PC-9 (cell line): ENCODE results near the gene DRICH1. TPM values are rescaled to one million over a fixed set of nuclear protein-coding genes. Genes with fewer than 3 reads are reported as not detected.

ENCODE experiments used
- BruUV-seq: library from RNA; stranded (reverse); fragments of 400-500 nt; replicated peaks from 2 replicates; lab custom pipeline; 2021; lab: Mats Ljungman, UMichigan
- CTCF ChIA-PET: fragments of 300-600 bp; sonication (Branson Sonifier 250); formaldehyde crosslinking; loops from one replicate; lab custom pipeline; 2022; ENCODE audit warnings: antibody characterized with exemption; lab: Charles Lee
- POLR2A ChIA-PET: fragments of 300-600 bp; sonication (Branson Sonifier 250); formaldehyde crosslinking; loops from one replicate; lab custom pipeline; 2022; ENCODE audit warnings: antibody characterized with exemption; ENCODE audit not compliant: unreplicated experiment; lab: Charles Lee
- DNase-seq, 2 experiments: peaks; one replicate each; pipeline versions ENCODE4 v3.0.0 to v3.0.0-alpha.2; 2015 to 2022; ENCODE audit warnings: mixed read lengths in 1 of 2
- H2AFZ ChIP-seq: fragments of 200-600 bp; sonication (generic); 2 replicates; pipeline ENCODE4 v1.8.1; 2017; ENCODE audit warnings: antibody characterized with exemption
- H3F3A ChIP-seq: fragments of 200-600 bp; sonication (generic); 2 replicates; pipeline ENCODE4 v1.8.1; 2017; ENCODE audit warnings: antibody characterized with exemption, mild to moderate bottlenecking, low read depth; ENCODE audit not compliant: insufficient read depth
- H3K27ac ChIP-seq: fragments of 200-600 bp; sonication (generic); 2 replicates; pipeline ENCODE4 v1.6.1; 2016; ENCODE audit warnings: mixed run types
- H3K27me3 ChIP-seq: fragments of 200-600 bp; sonication (generic); 2 replicates; pipeline ENCODE4 v1.6.1; 2016; ENCODE audit warnings: low read depth, mixed run types; ENCODE audit not compliant: insufficient read depth
- H3K36me3 ChIP-seq: fragments of 200-600 bp; sonication (generic); 2 replicates; pipeline ENCODE4 v1.6.1; 2016; ENCODE audit warnings: low read depth, mixed run types
- H3K4me1 ChIP-seq: fragments of 200-600 bp; sonication (generic); replicated peaks from 2 replicates; pipeline ENCODE4 v1.6.1; 2016; ENCODE audit warnings: mixed run types; ENCODE audit not compliant: insufficient read depth
- H3K4me2 ChIP-seq: fragments of 200-600 bp; sonication (generic); 2 replicates; pipeline ENCODE4 v1.6.1; 2017; ENCODE audit warnings: mixed run types
- H3K4me3 ChIP-seq: fragments of 200-600 bp; sonication (generic); 2 replicates; pipeline ENCODE4 v1.6.1; 2016; ENCODE audit warnings: mixed run types
- H3K79me2 ChIP-seq: fragments of 200-600 bp; sonication (generic); 2 replicates; pipeline ENCODE4 v1.6.1; 2017; ENCODE audit warnings: low read depth, mixed run types
- H3K9me2 ChIP-seq: fragments of 200-600 bp; sonication (generic); 2 replicates; pipeline ENCODE4 v1.8.1; 2017; ENCODE audit warnings: mild to moderate bottlenecking; ENCODE audit not compliant: insufficient read depth
- H3K9me3 ChIP-seq: fragments of 200-600 bp; sonication (generic); 2 replicates; pipeline ENCODE4 v1.8.1; 2016; ENCODE audit warnings: low read depth; ENCODE audit not compliant: insufficient read depth
- H4K20me1 ChIP-seq: fragments of 200-600 bp; sonication (generic); 2 replicates; pipeline ENCODE4 v1.8.1; 2017; ENCODE audit not compliant: insufficient read depth
- EZH2 ChIP-seq: fragments of 200-600 bp; sonication (generic); IDR thresholded peaks from 2 replicates; pipeline ENCODE4 v1.8.0; 2017; ENCODE audit warnings: antibody characterized with exemption, low read depth
- intact Hi-C: fragments of 100-400 bp; cut with micrococcal nuclease; formaldehyde crosslinking; loops from one replicate; pipeline ENCODE4 v1.10.0; 2022; ENCODE audit not compliant: unreplicated experiment
- total RNA-seq: library from RNA; stranded (reverse); gene quantifications from 2 replicates; pipeline ENCODE4 v1.2.3, GENCODE V29; 2021
- TF ChIP-seq, protein P1 (sequence below): fragments of 200-600 bp; sonication (generic); conservative IDR thresholded peaks from 2 replicates; pipeline ENCODE4 v1.6.1; 2017; ENCODE audit warnings: mixed run types, antibody characterized with exemption, mild to moderate bottlenecking, moderate library complexity

The DRICH1 gene
- total RNA-seq, 1 experiment from 2014 or later: 0.57 TPM

DNA sequence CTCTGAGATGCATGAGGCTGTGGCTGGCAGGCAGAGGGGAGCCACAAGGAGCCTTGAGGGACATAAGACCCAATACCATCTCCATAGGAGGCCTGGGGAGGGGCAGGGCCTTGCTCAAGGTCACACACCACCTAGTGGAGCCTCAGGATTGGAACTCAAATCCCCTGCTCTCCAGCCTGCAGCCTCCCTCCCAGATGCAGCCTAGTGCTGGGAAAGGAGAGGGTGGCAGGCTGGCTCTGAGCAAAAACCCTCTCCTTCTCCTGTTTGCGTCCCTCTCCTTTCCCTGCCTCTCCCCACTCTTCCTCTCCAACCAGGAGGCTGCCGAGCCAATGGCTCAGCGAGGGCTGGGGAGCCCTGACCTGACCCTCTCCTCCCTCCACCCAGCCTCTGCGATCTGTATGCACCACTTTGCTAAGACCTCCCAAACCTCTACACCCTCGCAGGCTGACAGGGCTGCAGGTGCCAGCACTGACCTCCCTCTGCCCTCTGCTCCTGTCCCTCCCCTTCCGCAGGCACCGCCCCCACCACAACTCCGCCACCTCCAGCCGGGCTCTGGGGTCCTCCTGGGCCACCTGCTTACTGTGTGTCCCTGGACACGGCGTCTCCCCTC lies 66.7 kb downstream of the DRICH1 start:
- H3K4me3 ChIP-seq: no peak overlapping the region
- peaks cover 50% of the 10 kb centered on the region for H3K27me3 ChIP-seq
- intact Hi-C loops: no loop called here
- ChIA-PET POLR2A (no interaction called here), CTCF (no interaction called here)
- no peaks in the 10 kb centered on the region for H3K9me2 ChIP-seq
- TF ChIP-seq, protein P1, sequence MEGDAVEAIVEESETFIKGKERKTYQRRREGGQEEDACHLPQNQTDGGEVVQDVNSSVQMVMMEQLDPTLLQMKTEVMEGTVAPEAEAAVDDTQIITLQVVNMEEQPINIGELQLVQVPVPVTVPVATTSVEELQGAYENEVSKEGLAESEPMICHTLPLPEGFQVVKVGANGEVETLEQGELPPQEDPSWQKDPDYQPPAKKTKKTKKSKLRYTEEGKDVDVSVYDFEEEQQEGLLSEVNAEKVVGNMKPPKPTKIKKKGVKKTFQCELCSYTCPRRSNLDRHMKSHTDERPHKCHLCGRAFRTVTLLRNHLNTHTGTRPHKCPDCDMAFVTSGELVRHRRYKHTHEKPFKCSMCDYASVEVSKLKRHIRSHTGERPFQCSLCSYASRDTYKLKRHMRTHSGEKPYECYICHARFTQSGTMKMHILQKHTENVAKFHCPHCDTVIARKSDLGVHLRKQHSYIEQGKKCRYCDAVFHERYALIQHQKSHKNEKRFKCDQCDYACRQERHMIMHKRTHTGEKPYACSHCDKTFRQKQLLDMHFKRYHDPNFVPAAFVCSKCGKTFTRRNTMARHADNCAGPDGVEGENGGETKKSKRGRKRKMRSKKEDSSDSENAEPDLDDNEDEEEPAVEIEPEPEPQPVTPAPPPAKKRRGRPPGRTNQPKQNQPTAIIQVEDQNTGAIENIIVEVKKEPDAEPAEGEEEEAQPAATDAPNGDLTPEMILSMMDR: no peak
- TF ChIP-seq EZH2: no peak
- no peaks in the 10 kb centered on the region for H3F3A ChIP-seq
- H3K79me2 ChIP-seq: no peaks in the 10 kb centered on the region
- no TSS peak for BruUV-seq
- no peaks in the 10 kb centered on the region for H3K36me3 ChIP-seq
- H4K20me1 ChIP-seq: no peaks in the 10 kb centered on the region
- H3K27ac ChIP-seq: no peak overlapping the region
- DNase-seq: no peak
- H3K4me1 ChIP-seq: no peaks in the 10 kb centered on the region
- H3K4me2 ChIP-seq: no peak overlapping the region
- no peaks in the 10 kb centered on the region for H3K9me3 ChIP-seq
- no peak overlapping the region for H2AFZ ChIP-seq

DNA sequence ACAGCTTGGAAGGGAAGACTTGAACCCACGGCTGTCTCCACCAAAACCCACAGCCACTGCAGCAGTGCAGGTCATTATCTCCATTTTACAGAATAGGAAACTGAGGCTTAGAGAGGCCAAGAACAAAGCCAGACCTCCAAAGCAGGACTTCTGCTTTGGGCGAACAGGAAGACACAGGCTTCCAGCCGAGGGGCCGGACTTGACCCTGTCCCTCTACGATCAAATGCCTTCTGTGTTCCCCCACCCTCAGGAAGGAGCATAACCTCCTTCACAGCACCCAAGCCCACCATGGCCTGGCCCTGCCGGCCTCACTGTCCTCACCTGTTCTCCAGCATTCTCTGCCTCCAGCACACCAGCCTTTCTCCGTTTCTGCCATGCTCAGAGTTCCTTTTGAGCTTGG lies 67.8 kb downstream of the DRICH1 start:
- Histone ChIP-seq H3K27me3 (peaks cover 50% of the 10 kb centered on the region), H3K27ac (no peak overlapping the region), H3K4me3 (no peak overlapping the region), H3K79me2 (no peaks in the 10 kb centered on the region), H3K9me3 (no peaks in the 10 kb centered on the region), H4K20me1 (no peaks in the 10 kb centered on the region), H3K36me3 (no peaks in the 10 kb centered on the region), H2AFZ (no peak overlapping the region), H3F3A (no peaks in the 10 kb centered on the region), H3K9me2 (no peaks in the 10 kb centered on the region), H3K4me1 (no peaks in the 10 kb centered on the region), H3K4me2 (no peak overlapping the region)
- CTCF ChIA-PET: no interaction called here
- POLR2A ChIA-PET: no interaction called here
- no TSS peak for BruUV-seq
- TF ChIP-seq EZH2: no peak
- TF ChIP-seq, protein P1: no peak
- intact Hi-C loops: no loop called here
- no peak for DNase-seq

DNA sequence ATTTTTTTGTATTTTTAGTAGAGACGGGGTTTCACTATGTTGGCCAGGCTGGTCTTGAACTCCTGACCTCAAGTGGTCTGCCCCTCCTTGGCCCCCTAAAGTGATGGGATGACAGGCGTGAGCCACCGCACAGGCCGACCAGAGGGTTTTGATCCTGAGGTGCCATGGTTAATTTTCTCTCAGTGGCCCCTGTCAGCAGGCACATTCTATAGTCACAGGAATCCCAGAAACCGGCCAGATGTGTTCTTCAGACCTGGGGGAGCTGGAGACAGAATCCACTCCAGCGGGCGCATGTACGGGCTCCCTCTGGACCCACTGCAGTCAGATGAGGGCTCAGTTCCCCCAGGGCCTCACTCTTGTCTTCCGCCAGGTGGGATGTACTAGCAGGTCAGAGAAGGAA lies 69.0 kb downstream of the DRICH1 start:
- Histone ChIP-seq H3K9me2 (no peaks in the 10 kb centered on the region), H3K4me3 (no peak overlapping the region), H3K27me3 (peaks cover 45% of the 10 kb centered on the region), H3K4me1 (no peaks in the 10 kb centered on the region), H3K79me2 (no peaks in the 10 kb centered on the region), H3F3A (no peaks in the 10 kb centered on the region), H3K4me2 (no peak overlapping the region), H3K9me3 (no peaks in the 10 kb centered on the region), H2AFZ (no peak overlapping the region), H3K27ac (no peak overlapping the region), H3K36me3 (no peaks in the 10 kb centered on the region), H4K20me1 (no peaks in the 10 kb centered on the region)
- no peak for TF ChIP-seq EZH2
- TF ChIP-seq, protein P1: no peak
- ChIA-PET POLR2A (no interaction called here), CTCF (no interaction called here)
- intact Hi-C loops: no loop called here
- no TSS peak for BruUV-seq
- no peak for DNase-seq
